Measurements from ENCODE around the gene DOCK9. TPM values are rescaled to one million over a fixed set of nuclear protein-coding genes. Genes with fewer than 3 reads are reported as not detected.

DOCK9 gene
- total RNA-seq, 2 experiments from 2014 or later: 102 to 107 TPM

DNA sequence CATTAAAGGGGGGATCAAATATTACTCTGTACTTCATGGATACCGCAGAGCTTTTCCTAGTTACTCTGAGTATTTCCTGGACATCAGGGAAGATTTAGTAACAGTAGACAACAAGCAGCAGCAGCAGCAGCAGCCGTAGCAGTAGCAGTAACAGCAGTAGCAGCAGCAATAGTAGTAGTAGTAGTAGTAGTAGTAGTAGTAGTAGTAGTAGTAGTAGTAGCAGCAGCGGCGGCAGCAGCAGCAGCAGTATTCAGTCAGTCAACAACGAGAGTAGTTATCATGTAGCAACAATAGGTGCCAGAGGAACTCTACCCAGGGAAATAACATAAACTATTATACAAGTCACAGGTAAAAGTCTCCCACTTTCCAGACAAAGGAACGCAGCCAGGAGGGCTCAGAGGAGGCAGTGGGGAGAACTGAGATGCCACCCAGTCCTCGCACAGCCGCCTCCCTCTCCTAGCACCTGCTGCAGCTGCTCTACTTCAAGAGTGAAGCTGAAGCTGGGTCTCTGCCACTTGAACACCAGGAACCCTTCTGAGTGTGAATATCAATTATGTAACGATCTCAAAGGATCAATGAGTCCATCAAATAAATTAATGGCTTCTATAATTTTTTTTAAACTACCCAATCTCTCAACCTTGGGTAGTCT, 1.3 kb upstream of the DOCK9 start:
- DNase-seq (no peak), ATAC-seq (ENCODE audit: low read depth) (no peak)
- H3K27me3 Mint-ChIP-seq: no peaks in the 10 kb centered on the region
- POLR2A ChIA-PET: no interaction called here
- peaks cover 40% of the 10 kb centered on the region for H3K4me1 Mint-ChIP-seq
- peaks cover 10% of the 10 kb centered on the region for H3K36me3 Mint-ChIP-seq
- no peaks in the 10 kb centered on the region for H3K9me3 Mint-ChIP-seq
- H3K4me3 Mint-ChIP-seq: no peak overlapping the region
- no peak overlapping the region for H3K27ac Mint-ChIP-seq

GRCh38 chr13:98978280-98978679, 416 bp upstream of the DOCK9 start:
- ATAC-seq (ENCODE audit: low read depth) (no peak), DNase-seq (no peak)
- Mint-ChIP-seq H3K4me3 (no peak overlapping the region), H3K27me3 (no peaks in the 10 kb centered on the region), H3K4me1 (peaks cover 40% of the 10 kb centered on the region), H3K27ac (no peak overlapping the region), H3K36me3 (peaks cover 9% of the 10 kb centered on the region), H3K9me3 (no peaks in the 10 kb centered on the region)
- POLR2A ChIA-PET: no interaction called here

- Mint-ChIP-seq H3K9me3 (no peaks in the 10 kb centered on the region), H3K27ac (no peak overlapping the region), H3K4me1 (peaks cover 30% of the 10 kb centered on the region), H3K36me3 (peaks cover 7% of the 10 kb centered on the region), H3K4me3 (no peak overlapping the region), H3K27me3 (no peaks in the 10 kb centered on the region)
- POLR2A ChIA-PET: interaction anchor here (0.9 kb wide), 1 partner anchor 76 kb away, joined by 3 read pairs; no protein-coding TSS in a partner anchor
- ATAC-seq (ENCODE audit: low read depth) (no peak), DNase-seq (no peak)
Measured at GRCh38 chr13:98976941-98977340, 923 bp downstream of the DOCK9 start.

GRCh38 chr13:98976338-98976737, 1.5 kb downstream of the DOCK9 start:
- ATAC-seq (ENCODE audit: low read depth) (no peak), DNase-seq (no peak)
- no peak overlapping the region for H3K4me3 Mint-ChIP-seq
- H3K36me3 Mint-ChIP-seq: peaks cover 2% of the 10 kb centered on the region
- POLR2A ChIA-PET: interaction anchor here (0.5 kb wide), 1 partner anchor 82 kb away, joined by 3 read pairs; no protein-coding TSS in a partner anchor
- no peaks in the 10 kb centered on the region for H3K27me3 Mint-ChIP-seq
- no peak overlapping the region for H3K27ac Mint-ChIP-seq
- H3K4me1 Mint-ChIP-seq: peaks cover 24% of the 10 kb centered on the region
- no peaks in the 10 kb centered on the region for H3K9me3 Mint-ChIP-seq

DNA sequence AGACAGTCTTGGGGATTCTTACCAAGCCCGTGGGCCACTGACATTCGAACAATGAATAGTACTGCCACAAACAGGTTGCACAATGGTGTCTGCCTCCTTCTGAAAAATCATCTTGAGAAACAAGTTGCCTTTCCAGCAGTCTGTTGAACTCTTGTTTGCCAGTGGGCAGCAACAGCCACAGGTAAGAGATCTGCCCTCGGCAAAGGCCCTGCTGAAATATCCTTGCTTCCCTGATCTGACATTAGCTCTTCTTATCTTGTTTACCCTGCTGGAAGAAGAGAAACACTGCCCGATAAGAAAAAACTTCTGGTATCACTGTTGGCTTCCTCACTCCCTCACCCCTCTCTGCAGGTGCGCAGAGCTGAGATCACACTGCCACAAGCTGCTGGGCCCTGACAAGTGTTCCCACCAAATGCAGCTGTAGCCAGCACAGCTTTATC, 2.0 kb downstream of the DOCK9 start:
- no peaks in the 10 kb centered on the region for H3K27me3 Mint-ChIP-seq
- peak overlapping the region; percentile 12 for H3K4me3 Mint-ChIP-seq
- no peaks in the 10 kb centered on the region for H3K9me3 Mint-ChIP-seq
- peaks cover 24% of the 10 kb centered on the region for H3K4me1 Mint-ChIP-seq
- peak overlapping the region; percentile 3 for H3K27ac Mint-ChIP-seq
- peaks cover 2% of the 10 kb centered on the region for H3K36me3 Mint-ChIP-seq
- POLR2A ChIA-PET: interaction anchor here (0.5 to 0.6 kb wide), 2 partner anchors 81 to 299 kb away, joined by 3 to 4 read pairs; no protein-coding TSS in a partner anchor
- no peak for DNase-seq
- ATAC-seq (ENCODE audit: low read depth): no peak

DNA sequence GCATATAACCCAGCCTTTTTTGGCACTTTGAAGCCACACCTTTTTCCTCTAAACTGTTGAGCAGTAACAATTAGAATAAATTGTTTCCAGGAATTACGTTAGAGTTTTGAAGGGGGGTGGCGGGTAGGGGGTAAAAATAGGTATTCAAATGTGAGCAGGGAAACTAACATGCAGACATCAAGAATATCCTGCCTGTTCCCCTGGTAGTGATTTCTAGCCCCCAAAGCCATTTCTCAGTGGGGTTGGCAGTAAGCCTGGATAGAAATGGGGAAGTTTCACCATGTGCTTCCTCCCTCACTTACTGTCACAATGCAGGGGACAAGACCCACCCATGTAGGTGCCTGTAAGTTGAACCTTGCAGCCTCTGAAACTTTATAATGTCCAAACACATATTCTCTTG, 3.8 kb downstream of the DOCK9 start:
- no peak for ATAC-seq (ENCODE audit: low read depth)
- no peak for DNase-seq
- H3K9me3 Mint-ChIP-seq: no peaks in the 10 kb centered on the region
- no peaks in the 10 kb centered on the region for H3K27me3 Mint-ChIP-seq
- peaks cover 3% of the 10 kb centered on the region for H3K36me3 Mint-ChIP-seq
- peaks cover 30% of the 10 kb centered on the region for H3K4me1 Mint-ChIP-seq
- POLR2A ChIA-PET: no interaction called here
- no peak overlapping the region for H3K27ac Mint-ChIP-seq
- no peak overlapping the region for H3K4me3 Mint-ChIP-seq

- no peak overlapping the region for H3K27ac Mint-ChIP-seq
- no peak overlapping the region for H3K4me3 Mint-ChIP-seq
- H3K4me1 Mint-ChIP-seq: peaks cover 30% of the 10 kb centered on the region
- no peaks in the 10 kb centered on the region for H3K27me3 Mint-ChIP-seq
- no peak for ATAC-seq (ENCODE audit: low read depth)
- H3K9me3 Mint-ChIP-seq: no peaks in the 10 kb centered on the region
- no peak for DNase-seq
- POLR2A ChIA-PET: no interaction called here
- H3K36me3 Mint-ChIP-seq: peaks cover 3% of the 10 kb centered on the region
Measured at GRCh38 chr13:98972627-98973026, 5.2 kb downstream of the DOCK9 start.

GRCh38 chr13:98972059-98972458, 5.8 kb downstream of the DOCK9 start:
- H3K4me3 Mint-ChIP-seq: no peak overlapping the region
- H3K27ac Mint-ChIP-seq: no peak overlapping the region
- no peaks in the 10 kb centered on the region for H3K27me3 Mint-ChIP-seq
- ATAC-seq (ENCODE audit: low read depth): no peak
- peaks cover 3% of the 10 kb centered on the region for H3K36me3 Mint-ChIP-seq
- peaks cover 30% of the 10 kb centered on the region for H3K4me1 Mint-ChIP-seq
- no peaks in the 10 kb centered on the region for H3K9me3 Mint-ChIP-seq
- no peak for DNase-seq
- POLR2A ChIA-PET: no interaction called here

- no peak overlapping the region for H3K27ac Mint-ChIP-seq
- H3K9me3 Mint-ChIP-seq: no peaks in the 10 kb centered on the region
- peaks cover 7% of the 10 kb centered on the region for H3K36me3 Mint-ChIP-seq
- no peak for ATAC-seq (ENCODE audit: low read depth)
- no peak for DNase-seq
- peaks cover 17% of the 10 kb centered on the region for H3K4me1 Mint-ChIP-seq
- H3K4me3 Mint-ChIP-seq: no peak overlapping the region
- H3K27me3 Mint-ChIP-seq: no peaks in the 10 kb centered on the region
- POLR2A ChIA-PET: no interaction called here
Measured at GRCh38 chr13:98970330-98970729, 7.5 kb downstream of the DOCK9 start.

- Mint-ChIP-seq H3K9me3 (peaks cover 3% of the 10 kb centered on the region), H3K27ac (no peak overlapping the region), H3K4me3 (no peak overlapping the region), H3K4me1 (peaks cover 10% of the 10 kb centered on the region), H3K36me3 (peaks cover 12% of the 10 kb centered on the region), H3K27me3 (no peaks in the 10 kb centered on the region)
- DNase-seq (no peak), ATAC-seq (ENCODE audit: low read depth) (no peak)
- POLR2A ChIA-PET: no interaction called here
Measured at GRCh38 chr13:98967491-98967890, 10.4 kb downstream of the DOCK9 start.

- no peak for ATAC-seq (ENCODE audit: low read depth)
- Mint-ChIP-seq H3K4me3 (no peak overlapping the region), H3K36me3 (peaks cover 12% of the 10 kb centered on the region), H3K27ac (no peak overlapping the region), H3K9me3 (peaks cover 3% of the 10 kb centered on the region), H3K27me3 (no peaks in the 10 kb centered on the region), H3K4me1 (peaks cover 10% of the 10 kb centered on the region)
- DNase-seq: no peak
- POLR2A ChIA-PET: no interaction called here
Measured at GRCh38 chr13:98966019-98966418, 11.8 kb downstream of the DOCK9 start.

GRCh38 chr13:98965325-98965724, 12.5 kb downstream of the DOCK9 start:
- no peak for DNase-seq
- Mint-ChIP-seq H3K4me3 (no peak overlapping the region), H3K27me3 (no peaks in the 10 kb centered on the region), H3K27ac (no peak overlapping the region), H3K9me3 (peaks cover 3% of the 10 kb centered on the region), H3K4me1 (peaks cover 10% of the 10 kb centered on the region), H3K36me3 (peaks cover 11% of the 10 kb centered on the region)
- POLR2A ChIA-PET: no interaction called here
- no peak for ATAC-seq (ENCODE audit: low read depth)

DNA sequence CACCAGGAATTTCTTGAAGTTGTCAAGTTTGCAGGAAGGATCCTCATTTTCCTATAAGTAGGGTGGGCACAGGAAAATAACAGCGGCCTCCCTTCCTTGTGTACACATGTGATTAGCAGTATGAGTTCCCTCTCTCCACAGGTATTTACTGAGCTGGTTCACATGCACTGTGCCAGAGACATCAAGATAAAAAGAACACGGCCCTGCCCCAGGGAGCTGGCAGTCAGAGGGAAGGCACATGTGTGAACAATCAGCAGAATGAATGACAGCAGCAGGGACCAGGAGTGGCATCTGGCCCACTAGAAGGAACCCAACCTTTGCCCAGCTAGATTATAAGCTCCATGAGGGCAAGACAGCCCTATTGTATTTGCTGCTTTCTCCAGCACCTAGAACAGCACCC, 13.9 kb downstream of the DOCK9 start:
- no peaks in the 10 kb centered on the region for H3K27me3 Mint-ChIP-seq
- POLR2A ChIA-PET: no interaction called here
- H3K27ac Mint-ChIP-seq: no peak overlapping the region
- H3K9me3 Mint-ChIP-seq: peaks cover 3% of the 10 kb centered on the region
- H3K36me3 Mint-ChIP-seq: peaks cover 13% of the 10 kb centered on the region
- no peak overlapping the region for H3K4me3 Mint-ChIP-seq
- peaks cover 5% of the 10 kb centered on the region for H3K4me1 Mint-ChIP-seq
- no peak for ATAC-seq (ENCODE audit: low read depth)
- DNase-seq: no peak

DNA sequence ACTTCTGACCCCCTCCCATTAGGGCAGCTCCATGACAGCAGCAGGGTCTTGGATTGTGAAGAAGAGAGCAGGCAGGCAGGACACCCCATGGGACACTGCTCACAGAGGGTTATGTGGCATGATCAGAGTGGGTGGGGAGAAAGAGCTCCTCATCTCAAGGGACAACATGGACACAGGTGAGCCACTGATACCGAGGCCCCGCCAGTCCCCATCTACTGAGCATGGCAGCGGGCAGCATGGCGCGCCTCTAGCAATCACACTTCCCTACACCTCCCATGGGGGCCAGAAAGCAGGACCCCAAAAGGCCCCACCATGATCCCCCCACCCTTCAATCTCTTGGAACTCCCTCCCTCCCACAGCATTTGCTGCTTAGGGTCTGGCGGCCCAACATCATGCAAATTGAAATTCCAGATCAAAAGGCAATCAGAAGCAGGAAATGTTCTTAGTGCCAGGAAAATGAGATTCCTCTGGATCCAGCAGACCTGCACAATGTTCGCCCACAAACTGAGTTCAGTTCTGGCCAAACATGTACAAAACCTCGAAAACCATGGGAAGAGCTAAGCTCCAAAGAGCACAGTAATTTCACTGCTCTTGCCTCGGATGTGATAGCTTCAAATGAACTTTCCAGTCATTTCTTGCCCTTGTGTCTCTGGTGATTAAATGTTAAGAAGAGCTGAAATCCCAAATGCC, 14.8 kb downstream of the DOCK9 start:
- H3K27me3 Mint-ChIP-seq: no peaks in the 10 kb centered on the region
- H3K9me3 Mint-ChIP-seq: peaks cover 3% of the 10 kb centered on the region
- POLR2A ChIA-PET: no interaction called here
- H3K4me3 Mint-ChIP-seq: no peak overlapping the region
- no peak for ATAC-seq (ENCODE audit: low read depth)
- no peak overlapping the region for H3K27ac Mint-ChIP-seq
- DNase-seq: no peak
- peaks cover 5% of the 10 kb centered on the region for H3K4me1 Mint-ChIP-seq
- peaks cover 13% of the 10 kb centered on the region for H3K36me3 Mint-ChIP-seq
